Thoracic aorta (tissue), 2 donors: ENCODE results near the gene NDRG2. TPM values are rescaled to one million over a fixed set of nuclear protein-coding genes. Genes with fewer than 3 reads are reported as not detected.

Experiments
- ATAC-seq: fragments of 150-250 bp; one replicate; pipeline ENCODE4 v1.8.0; 2017; ENCODE audit warnings: low read depth; ENCODE audit not compliant: insufficient number of reproducible peaks, low FRiP score
- DNase-seq: peaks from one replicate; pipeline ENCODE4 v3.0.0-alpha.2; 2020; ENCODE audit warnings: low spot score
- H3K27ac ChIP-seq, 2 donors: fragments of 200-600 bp; sonication (generic); 1 replicate in 1 of 2; 2 replicates in 1 of 2; pipeline ENCODE4 v1.5.1; 2016; ENCODE audit warnings: mild to moderate bottlenecking in 2 of 2, moderate library complexity in 2 of 2
- H3K27me3 ChIP-seq: fragments of 200-600 bp; sonication (generic); replicated peaks from 2 replicates; pipeline ENCODE4 v1.6.0; 2016; ENCODE audit warnings: mild to moderate bottlenecking; ENCODE audit not compliant: insufficient read depth
- H3K36me3 ChIP-seq: fragments of 200-600 bp; sonication (generic); one replicate; pipeline ENCODE4 v1.5.1; 2016
- H3K4me1 ChIP-seq, 2 donors: fragments of 200-600 bp; sonication (generic); 1 replicate in 1 of 2; 2 replicates in 1 of 2; pipeline versions ENCODE4 v1.5.1 to v1.6.0; 2016; ENCODE audit warnings: low read depth in 2 of 2, mild to moderate bottlenecking in 1 of 2; ENCODE audit not compliant: control insufficient read depth in 1 of 2
- H3K4me3 ChIP-seq: fragments of 200-600 bp; sonication (generic); 2 replicates; pipeline ENCODE4 v1.5.1; 2016; ENCODE audit warnings: mild to moderate bottlenecking
- H3K9me3 ChIP-seq: fragments of 200-600 bp; sonication (generic); 2 replicates; pipeline ENCODE4 v1.5.1; 2016
- CTCF ChIP-seq: fragments of 200-600 bp; sonication (generic); IDR thresholded peaks from one replicate; pipeline ENCODE4 v1.5.1; 2019; ENCODE audit warnings: antibody characterized with exemption
- total RNA-seq, 2 donors: library from RNA; depleted of rRNA; stranded (reverse); fragments of >200 nt; gene quantifications; one replicate each; pipeline versions ENCODE4 v1.1.0 to v1.2.3, GENCODE V29; 2016

The NDRG2 gene
- total RNA-seq, 2 donors from 2014 or later = 139 TPM

- Histone ChIP-seq H3K9me3 (no peaks in the 10 kb centered on the region), H3K4me1 (no peaks in the 10 kb centered on the region), H3K36me3 (no peaks in the 10 kb centered on the region), H3K4me3 (no peak overlapping the region), H3K27ac (no peak overlapping the region), H3K27me3 (no peaks in the 10 kb centered on the region)
- DNase-seq (no peak), ATAC-seq (no peak)
- TF ChIP-seq CTCF = no peak
Observed at GRCh38 chr14:21058903-21059302, 34.0 kb upstream of the NDRG2 start.

GRCh38 chr14:21057803-21058675, 33.2 kb upstream of the NDRG2 start, which contains the start of gene RNASE8:
Gene RNASE8, plus strand, starts transcription at chr14:21057822. Its CDS starts 71 bp downstream, at chr14:21057893.
- H3K9me3 ChIP-seq = no peaks in the 10 kb centered on the region
- H3K4me3 ChIP-seq = no peak within 1 kb of the TSS
- no peaks in the 10 kb centered on the region for H3K36me3 ChIP-seq
- no peak for TF ChIP-seq CTCF
- no peaks in the 10 kb centered on the region for H3K4me1 ChIP-seq
- DNase-seq = no peak
- no peaks in the 10 kb centered on the region for H3K27me3 ChIP-seq
- H3K27ac ChIP-seq = no peak within 1 kb of the TSS
- ATAC-seq = no peak

- no peak overlapping the region for H3K4me3 ChIP-seq
- ATAC-seq (no peak), DNase-seq (no peak)
- H3K27me3 ChIP-seq = no peaks in the 10 kb centered on the region
- H3K4me1 ChIP-seq = no peaks in the 10 kb centered on the region
- TF ChIP-seq CTCF = no peak
- H3K36me3 ChIP-seq = no peaks in the 10 kb centered on the region
- no peaks in the 10 kb centered on the region for H3K9me3 ChIP-seq
- no peak overlapping the region for H3K27ac ChIP-seq
Observed at GRCh38 chr14:21056520-21057163, 31.8 kb upstream of the NDRG2 start.

GRCh38 chr14:21055432-21056117, 30.7 kb upstream of the NDRG2 start:
- Histone ChIP-seq H3K9me3 (no peaks in the 10 kb centered on the region), H3K27ac (no peak overlapping the region), H3K36me3 (no peaks in the 10 kb centered on the region), H3K4me1 (no peaks in the 10 kb centered on the region), H3K27me3 (no peaks in the 10 kb centered on the region), H3K4me3 (no peak overlapping the region)
- TF ChIP-seq CTCF = no peak
- ATAC-seq (no peak), DNase-seq (no peak)

GRCh38 chr14:21054768-21055145, 29.9 kb upstream of the NDRG2 start:
- no peak for ATAC-seq
- H3K9me3 ChIP-seq = no peaks in the 10 kb centered on the region
- TF ChIP-seq CTCF = no peak
- H3K4me3 ChIP-seq = no peak overlapping the region
- DNase-seq = no peak
- H3K4me1 ChIP-seq = no peaks in the 10 kb centered on the region
- no peaks in the 10 kb centered on the region for H3K27me3 ChIP-seq
- H3K36me3 ChIP-seq = no peaks in the 10 kb centered on the region
- no peak overlapping the region for H3K27ac ChIP-seq
